Hindlimb muscle (tissue), 1 donor: Measurements from ENCODE around the gene SHANK3. TPM values are rescaled to one million over a fixed set of nuclear protein-coding genes. Genes with fewer than 3 reads are reported as not detected.
A peak's percentile ranks its signal among the peaks of the same experiment; 100 is the strongest.
"Not testable (repeated sequence)": the region's sequence is repeated elsewhere in the genome, so short reads cannot be mapped to it uniquely, and the experiment has no call there.

Experiments
- DNase-seq: peaks from one replicate; pipeline ENCODE4 v3.0.0-alpha.2; 2013
- polyA plus RNA-seq: library from polyadenylated mRNA; unstranded; fragments of 120-200 nt; gene quantifications from one replicate; pipeline ENCODE4 v1.2.1, GENCODE V29; 2013; ENCODE audit not compliant: insufficient read length

The SHANK3 gene
- polyA plus RNA-seq = 22.7 TPM

DNA sequence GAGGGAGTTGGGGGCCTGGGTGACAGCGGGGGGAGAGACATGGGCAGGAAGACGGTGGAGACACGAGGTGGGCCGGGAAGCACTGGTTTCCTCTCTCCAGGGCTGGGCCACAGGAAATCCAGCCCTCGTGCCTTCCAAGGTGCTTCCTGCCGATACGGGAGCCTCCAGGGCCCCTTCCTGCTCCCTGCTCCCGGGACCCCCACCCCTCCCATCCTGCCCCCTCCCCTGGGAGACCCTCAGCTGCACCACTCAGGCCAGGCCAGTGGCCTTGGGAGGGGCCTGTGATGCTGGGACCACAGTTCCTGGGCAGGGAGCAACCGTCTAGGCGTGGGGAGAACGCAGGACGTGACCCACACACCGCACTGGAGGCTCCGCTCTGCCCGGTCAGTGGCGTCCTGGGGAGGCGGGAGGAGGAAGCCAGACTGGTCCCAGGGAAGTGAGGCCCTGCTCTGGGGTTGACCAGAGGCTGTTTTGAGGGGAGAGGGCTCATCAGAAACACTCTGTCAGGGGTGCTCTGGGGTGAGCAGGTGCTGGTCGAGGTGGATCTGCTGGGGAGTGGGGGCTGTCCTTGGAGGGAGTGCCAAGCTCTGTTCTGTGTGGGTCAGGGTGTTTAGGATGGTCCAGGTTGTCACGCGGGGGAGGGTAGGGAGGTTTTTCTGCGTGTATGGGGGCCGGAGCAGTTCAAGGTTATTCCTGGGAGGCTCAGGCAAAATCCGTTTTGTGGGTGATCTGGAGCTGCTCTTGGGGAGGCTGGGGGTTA is at the start of gene SHANK3:
TSS of gene SHANK3 (plus strand) at position 353 of the 760 bp plus-strand sequence.
- no peak for DNase-seq

DNA sequence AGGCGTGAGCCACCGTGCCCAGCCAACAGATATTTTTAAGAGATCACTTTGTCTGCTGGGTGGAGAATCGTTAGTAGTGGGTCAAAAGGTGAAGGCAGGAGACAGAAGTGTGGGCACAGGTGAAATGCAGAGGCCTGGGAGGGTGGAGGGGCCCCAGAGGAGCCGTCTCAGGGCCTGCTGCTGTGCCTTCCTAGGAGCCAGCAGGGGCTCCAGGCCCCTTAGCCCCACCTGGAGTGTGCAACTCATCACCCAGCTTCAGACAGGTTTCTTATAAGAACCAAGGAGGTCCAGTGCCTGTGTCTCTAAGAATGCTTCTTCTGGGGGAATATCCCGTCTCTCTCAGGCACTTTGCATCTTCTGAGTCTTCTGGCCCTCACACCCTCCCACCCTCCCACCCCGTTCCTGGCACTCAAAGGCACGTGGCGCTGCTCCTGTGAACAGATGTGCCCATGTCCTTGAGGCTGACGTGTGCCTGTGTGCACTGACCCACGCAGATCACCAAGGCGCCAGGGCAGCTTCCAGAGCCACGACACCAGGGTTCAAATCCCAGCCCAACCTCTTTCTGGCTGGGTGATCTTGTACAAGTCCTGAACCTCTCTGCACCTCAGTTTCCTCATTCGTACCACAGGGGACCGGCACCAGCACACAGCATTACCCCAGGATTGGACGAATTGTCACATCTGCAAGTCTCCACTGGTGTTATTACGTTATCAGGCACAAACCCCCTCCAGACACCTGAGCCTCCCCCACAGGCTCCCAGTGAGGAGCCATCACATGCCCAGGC is 48.1 kb upstream of the SHANK3 start:
- DNase-seq = no peak

DNA sequence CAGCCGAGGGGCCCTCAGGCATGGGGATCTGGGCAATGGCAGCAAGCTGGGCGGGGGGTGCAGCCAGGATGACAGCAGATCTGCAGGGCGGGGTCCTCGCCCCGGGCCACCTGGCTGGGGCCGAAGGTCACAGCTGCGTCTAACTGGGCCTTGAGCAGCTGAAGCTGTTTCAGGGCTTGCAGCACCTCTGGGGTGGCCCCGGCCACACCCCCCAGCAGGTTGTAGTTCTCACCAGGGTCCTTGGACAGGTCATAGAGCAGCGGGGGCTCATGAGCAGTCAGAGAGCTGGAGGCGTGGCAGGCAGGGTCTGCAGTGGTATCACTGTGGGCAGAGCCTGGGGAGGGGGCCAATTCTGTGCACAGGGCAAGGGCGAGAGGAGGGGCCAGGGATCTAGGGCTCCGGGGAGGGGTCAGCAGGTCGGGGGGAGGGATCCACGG is 47.5 kb upstream of the SHANK3 start:
- no peak for DNase-seq

DNA sequence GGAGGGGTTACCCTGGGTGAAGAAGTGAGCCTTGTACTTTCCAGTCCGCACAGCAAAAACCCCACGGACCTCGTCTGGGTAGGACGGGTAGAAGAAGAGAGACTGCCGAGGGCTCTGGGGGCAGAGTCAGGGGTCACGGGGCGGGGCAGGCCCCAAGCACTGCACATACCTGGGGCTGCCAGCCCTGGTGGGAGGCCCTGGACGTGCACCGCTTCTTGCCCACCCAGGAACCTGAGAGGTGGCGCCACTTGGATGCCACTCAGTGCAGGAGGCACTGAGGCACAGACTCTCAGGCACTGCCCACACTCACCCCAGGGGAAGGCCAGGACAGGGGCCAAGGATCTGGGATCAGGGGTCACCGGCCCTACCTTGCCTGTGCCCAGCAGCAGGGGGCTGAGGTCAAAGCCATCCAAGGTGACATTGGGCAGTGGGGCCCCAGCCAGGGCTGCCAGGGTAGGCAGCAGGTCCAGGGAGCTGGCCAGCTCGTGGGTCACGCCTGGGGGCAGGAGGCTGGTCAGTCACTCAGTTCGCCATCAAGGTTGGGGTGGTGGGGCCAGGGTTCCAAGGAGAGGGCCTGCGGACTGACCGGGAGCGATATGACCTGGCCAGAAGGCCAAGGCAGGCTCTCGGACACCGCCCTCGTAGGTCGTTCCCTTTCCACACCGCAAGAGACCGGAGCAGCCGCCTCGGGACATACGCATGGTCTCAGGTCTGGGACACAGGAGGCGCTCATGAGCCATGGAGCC is 46.9 kb upstream of the SHANK3 start:
- DNase-seq = no peak

DNA sequence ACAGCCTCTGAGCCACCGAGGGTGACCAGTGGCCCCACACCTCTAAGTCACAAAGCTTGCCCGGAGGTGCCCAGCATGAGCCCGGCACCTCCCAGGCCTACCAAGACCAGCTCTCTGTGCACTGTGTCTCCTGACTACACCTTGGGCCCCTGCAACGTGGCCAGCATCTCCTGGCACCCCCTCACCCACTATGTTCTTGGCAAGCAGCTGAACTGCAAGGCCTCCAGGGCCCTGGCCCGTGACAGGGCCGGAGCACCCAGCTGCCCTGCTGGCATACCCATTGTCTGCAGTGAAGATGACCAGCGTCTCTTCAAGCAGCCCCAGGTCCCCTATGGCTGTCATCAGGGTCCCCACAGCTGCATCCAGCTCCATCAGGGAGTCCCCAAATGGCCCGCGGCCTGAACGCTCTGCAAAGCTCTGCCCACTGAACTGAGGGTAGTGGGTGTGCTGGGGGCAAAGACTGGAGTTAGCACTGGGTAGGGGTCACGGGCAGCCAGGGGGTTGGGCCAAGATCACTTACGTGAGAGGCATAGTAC is 46.2 kb upstream of the SHANK3 start:
- no peak for DNase-seq

DNA sequence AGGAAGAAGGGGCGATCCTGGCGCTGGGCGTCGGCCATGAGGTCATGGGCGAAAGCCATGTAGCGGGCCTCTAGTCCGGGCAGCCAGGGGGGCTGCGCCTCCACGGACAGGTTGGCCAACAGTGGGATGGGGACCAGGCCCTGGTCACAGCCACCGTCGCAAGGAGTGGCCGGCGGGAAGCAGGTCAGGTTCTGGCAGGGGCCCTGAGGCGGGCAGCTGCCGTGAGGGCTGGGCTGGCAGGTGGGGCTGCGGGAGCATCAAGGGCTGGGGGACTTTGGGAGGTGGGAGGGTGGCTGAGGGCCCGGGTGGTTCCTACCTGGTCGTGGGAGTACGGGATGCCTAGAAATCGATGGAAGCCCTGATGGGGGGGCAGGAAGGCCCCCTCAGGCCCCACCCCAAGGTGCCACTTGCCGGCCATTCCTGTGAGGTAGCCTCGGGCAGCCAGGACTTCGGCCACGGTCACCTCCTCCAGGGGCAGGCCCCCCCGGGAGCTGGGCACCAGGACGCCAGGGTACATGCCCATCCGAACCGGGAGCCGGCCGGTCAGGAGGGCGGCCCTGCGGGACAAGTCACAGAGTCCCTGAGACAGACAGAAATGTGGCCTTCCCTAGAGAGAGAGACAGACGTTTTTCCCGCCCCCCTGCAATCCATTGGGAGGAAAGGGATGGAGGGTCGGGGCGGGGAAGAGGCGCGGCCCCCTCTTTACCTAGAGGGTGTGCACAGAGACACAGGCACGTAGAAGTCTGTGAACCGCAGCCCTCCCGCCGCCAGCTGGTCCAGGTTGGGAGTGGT is 45.6 kb upstream of the SHANK3 start:
- DNase-seq = no peak

DNA sequence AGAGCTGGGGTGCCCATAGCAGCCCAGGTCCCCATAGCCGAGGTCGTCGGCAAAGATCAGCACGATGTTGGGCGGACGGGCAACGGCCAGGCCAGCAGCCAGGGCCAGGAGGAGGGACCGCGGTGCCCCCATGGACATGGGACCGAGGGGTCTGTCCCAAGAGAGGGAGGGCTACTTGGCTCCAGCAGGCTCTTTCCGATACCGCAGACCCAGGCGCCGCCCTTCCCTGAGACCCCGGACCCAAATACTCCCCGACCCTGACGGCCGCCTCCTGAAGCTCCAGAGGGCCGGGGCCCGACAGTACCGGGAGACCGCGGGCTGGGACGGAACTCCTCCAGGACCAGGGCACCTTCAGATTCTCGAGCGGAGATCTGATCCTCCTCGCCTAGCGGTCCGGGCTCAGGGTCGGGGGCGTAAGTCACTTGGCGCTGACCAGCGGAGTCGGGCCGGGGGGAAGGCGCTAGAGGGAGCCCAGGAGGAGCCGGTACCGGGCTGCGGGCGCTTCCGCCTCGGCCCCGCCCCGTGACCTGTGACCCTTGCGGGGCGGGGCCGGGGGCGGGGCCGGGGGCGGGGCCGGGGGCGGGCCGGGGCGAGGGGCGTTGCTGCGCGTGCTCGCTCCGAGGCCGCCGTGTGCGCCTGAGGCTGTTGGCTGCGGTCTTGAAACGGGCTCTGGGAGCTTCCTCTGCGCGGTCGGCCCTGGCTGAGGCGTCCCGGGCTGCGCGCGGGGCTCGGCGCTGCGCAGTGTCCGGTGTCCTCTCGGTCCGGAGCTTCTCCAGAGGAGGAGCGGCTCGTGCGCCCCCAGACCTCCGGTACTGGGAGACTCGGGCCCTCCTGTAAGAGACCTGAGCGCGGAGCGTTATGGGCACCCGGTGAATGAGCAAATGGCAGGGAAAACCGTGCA is 44.7 kb upstream of the SHANK3 start, which contains the start of gene ARSA:
TSS of gene ARSA (minus strand) at position 511 of the 901 bp plus-strand sequence. CDS start at position 138, 373 bp downstream.
- peak; percentile 84 for DNase-seq

DNA sequence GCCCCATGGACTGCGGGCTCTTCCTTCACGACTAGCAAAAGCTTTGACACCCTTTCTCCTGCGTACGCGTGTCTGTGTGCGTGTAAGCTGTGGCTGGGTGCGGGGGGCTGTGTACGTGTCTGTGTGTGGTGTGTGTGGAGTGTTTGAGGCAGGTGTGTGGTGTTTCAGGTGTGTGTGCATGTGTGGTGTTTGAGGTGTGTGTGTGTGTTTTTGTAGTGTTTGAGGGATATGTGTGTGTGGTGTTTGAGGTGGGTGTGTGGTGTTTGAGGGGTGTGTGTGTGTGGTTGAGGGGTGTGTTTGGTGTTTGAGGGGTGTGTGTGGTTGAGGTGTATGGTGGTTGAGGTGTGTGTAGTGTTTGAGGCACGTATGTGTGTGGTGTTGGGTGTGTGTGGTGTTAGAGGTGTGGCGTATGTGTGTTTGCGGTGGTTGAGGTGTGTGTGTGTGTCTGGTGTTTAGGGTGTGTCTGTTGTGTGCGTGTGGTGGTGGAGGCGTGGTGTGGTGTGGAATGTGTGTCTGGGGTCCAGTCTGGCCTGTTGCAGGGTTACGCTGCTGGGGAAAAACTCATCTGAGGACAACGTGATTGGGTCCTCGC is 44.0 kb upstream of the SHANK3 start:
- no peak for DNase-seq

DNA sequence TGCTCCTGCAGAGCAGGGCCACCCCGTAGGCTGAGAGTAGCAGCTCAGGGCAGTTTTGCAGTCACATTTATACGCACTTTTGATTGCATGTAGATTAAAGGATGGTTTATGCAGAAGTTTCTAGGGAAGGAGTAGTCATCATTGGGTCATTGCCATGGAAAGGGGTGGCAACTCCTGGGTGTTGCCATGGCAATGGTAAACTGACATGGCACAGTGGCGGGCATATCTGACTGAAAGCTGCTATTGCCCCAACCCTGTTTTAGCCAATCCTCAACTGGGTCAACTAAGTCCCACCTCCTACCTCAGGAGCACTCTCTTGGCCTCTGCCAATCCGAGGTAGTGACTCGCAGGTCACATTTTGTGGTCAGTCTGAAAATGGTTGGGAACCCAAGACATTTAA is 42.2 kb upstream of the SHANK3 start:
- DNase-seq = no peak

DNA sequence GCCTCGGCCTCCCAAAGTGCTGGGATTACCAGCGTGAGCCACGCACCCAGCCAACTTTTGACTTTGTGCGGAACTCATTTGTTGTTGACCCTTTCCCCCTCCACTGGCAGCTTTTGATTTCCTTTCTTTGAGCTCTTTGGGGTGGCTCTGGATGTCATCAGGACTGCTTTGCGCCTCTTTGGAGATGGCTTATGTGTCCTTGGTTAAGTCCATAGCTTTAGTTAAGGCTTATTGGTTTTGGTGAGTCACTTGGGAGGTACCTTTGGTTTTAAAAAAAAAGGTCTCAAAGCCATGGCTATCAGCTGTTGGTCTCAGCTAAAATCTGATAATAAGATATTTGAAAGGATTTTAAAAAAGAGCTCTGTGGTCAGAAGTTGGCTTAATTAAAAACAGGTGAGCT is 39.5 kb upstream of the SHANK3 start:
- no peak for DNase-seq

DNA sequence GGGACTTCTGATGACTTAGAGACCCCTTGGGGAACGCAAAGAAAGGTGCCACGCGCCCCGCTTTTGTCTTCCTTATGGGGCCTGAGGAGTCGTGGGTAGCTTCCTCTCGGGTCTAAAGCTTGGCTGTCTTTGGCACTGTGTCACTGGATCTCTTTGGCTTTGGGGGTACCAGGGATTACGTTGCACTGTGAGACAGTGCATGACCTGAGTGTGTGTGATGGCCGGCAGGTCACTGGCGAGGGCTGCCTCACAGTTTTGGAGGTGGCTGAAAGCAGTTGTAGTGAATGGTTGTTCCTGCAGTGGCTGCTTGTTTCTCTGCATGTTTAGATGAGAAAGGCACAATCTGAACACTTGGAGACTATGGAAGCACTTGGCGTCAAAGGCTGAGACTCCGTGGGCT is 38.9 kb upstream of the SHANK3 start:
- DNase-seq = no peak

DNA sequence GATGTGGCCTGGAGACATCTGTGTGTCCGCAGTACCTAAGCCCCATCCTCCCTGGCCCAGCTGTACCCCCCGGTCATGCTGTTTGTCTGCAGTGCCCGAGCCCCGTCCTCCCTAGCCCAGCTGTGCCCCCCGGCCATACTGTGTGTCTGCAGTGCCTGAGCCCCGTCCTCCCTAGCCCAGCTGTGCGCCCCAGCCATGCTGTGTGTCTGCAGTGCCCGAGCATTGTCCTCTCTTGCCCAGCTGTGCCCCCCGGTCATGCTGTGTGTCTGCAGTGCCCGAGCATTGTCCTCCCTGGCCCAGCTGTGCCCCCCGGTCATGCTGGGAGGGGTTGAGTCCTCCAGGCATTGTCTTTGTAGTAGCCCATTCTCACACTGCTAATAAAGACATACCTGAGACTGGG is 37.0 kb upstream of the SHANK3 start:
- no peak for DNase-seq

DNA sequence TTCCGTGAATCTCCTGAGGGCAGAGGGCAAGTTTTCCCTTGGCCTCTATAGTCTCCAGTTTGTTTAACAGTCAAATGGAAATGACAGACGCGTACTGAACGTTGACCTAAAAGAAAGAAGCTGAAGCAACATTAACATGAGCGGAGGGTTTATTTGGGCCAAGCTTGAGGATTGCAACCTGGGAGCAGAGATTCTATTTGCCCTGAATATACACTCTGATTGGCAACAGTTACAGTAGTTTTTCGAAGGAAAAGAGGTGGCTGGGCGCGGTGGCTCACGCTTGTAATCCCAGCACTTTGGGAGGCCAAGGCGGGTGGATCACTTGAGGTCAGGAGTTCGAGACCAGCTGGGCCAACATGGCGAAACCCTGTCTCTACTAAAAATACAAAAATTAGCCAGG is 32.3 kb upstream of the SHANK3 start:
- not testable (repeated sequence) for DNase-seq

DNA sequence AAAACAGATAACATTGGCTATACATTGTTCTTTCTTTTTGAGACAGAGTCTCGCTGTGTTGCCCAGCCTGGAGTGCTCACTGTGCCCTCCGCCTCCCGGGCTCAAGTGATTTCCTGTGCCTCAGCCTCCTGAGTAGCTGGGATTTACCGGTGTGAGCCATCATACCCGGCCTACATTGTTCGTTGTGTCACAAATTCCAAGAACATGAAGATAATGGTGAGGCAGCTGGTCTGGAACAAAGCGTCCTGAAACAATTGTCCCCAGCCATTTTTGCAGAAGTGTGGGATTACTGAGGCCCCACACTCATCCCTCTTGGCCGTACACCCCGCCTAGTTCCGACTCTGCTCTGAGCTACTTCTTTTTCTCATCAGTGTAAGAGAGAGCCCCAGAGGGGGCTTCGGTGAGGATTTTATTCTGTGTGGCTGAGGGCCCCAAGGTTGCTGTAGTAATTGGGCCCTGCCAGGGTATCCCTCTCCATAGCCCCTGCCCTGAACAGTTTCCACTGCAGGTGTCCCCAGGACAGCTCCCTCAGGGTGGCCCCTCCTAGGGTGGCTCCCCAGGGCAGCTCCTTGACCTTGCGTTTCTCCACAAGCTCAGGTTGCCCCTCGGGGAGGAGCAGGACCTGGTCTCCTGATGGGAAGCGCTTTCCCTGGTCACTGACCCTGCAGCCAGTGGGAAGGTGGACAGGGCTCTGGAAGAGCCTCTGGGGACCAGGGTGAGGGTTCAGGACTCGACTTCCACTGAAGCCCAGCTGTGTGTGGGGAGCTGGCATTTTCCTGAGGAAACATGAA is 31.6 kb upstream of the SHANK3 start:
- no peak for DNase-seq

DNA sequence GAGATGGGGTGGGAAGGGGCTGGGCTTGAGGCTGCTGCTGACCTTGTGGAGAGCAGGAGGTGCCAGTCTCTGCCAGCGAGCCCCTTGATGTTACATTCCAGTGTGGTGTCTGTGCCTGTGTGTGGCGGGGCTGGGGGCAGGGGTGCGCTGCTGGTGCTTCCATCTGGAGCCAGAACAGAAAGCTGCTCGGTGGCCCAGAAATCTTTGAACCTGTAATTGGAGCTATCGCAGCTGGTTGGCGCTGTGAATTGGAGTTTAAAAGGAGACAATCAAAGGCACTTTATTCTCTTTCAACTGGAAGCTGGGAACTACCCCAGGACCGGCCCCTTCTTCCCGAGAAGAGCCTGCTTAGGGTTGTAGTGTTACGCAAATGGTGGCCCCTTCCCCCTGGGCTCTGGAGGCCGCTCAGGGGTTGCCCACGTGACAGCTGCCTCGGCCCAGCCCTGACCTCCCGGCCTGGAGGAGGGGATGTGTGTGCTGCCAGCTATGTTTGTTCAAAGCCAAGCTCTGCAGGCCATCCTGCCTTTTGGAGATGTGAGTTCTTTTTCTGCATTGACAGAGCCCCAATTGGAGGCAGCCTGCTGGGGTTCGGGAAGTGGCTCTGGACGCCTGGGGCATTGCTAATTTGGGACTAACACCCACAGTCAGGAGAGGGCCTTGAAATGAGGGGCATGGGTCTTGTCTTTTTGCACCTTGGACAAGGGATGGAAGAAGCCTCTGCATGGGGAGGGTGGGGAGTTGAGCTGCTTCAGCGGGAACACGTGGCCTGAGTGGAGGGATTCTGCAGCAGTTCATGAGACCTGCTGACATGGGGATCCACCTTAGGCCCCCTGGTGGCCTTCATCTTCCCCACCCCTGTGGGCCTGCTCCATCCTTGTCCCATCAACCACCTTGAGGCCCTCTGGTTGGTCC is 30.7 kb upstream of the SHANK3 start:
- no peak for DNase-seq

DNA sequence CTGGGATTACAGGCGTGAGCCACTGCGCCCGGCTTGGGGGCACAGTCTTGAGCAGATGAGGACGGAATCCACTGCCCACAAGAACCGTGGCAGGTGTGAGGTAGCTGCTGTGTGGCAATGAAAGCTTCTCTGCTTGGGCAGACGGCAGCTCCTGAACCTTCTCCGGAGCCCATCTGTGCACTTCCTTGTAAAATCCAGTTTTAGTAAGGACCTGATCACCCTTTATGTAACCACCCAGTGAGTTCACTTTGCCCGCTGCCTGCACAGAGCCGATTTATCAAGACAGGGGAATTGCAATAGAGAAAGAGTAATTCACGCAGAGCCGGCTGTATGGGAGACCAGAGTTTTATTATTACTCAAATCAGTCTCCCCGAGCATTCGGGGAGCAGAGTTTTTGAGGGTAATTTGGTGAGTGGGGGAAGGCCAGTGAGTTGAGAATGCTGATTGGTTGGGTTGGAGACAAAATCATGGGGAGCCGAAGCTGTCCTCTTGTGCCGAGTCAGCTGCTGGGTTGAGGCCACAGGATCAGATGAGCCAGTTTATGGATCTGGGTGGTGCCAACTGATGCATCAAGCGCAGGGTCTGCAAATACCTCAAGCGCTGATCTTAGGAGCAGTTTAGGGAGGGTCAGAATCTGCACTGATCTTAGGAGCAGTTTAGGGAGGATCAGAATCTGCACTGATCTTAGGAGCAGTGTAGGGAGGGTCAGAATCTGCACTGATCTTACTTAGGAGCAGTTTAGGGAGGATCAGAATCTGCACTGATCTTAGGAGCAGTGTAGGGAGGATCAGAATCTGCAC is 29.4 kb upstream of the SHANK3 start:
- DNase-seq = not testable (repeated sequence)

DNA sequence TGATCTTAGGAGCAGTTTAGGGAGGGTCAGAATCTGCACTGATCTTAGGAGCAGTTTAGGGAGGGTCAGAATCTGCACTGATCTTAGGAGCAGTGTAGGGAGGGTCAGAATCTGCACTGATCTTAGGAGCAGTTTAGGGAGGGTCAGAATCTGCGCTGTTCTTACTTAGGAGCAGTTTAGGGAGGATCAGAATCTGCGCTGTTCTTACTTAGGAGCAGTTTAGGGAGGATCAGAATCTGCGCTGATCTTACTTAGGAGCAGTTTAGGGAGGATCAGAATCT is 28.9 kb upstream of the SHANK3 start:
- not testable (repeated sequence) for DNase-seq

DNA sequence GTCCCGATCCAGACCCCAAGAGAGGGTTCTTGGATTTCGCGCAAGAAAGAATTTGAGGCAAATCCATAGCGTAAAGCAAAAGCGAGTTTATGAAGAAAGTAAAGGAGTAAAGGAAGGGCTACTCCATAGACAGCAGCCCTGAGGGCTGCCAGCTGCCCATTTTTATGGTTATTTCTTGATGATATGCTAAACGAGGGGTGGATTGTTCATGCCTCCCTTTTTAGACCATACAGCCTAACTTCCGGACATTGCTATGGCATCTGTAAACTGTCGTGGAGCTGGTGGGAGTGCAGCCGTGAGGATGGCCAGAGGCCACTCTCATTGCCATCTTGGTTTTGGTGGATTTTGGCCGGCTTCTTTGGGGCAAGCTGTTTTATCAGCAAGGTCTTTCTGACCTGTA is 19.4 kb upstream of the SHANK3 start:
- no peak for DNase-seq
